Neutrophil (primary cell): ENCODE data around the gene TNPO3.

Source experiments
- H3K27ac ChIP-seq: fragments of 200-600 bp; sonication (generic); 2 replicates; pipeline ENCODE4 v1.5.1; 2016; ENCODE audit warnings: mild to moderate bottlenecking, moderate library complexity
- H3K27me3 ChIP-seq: fragments of 200-600 bp; sonication (generic); 2 replicates; pipeline ENCODE4 v1.6.0; 2016; ENCODE audit warnings: mild to moderate bottlenecking
- H3K36me3 ChIP-seq: fragments of 200-600 bp; sonication (generic); 2 replicates; pipeline ENCODE4 v1.5.1; 2017
- H3K4me1 ChIP-seq, 2 experiments: fragments of 200-600 bp in 1 of 2; sonication (generic) in 1 of 2; 1 replicate in 1 of 2; 2 replicates in 1 of 2; pipeline versions ENCODE4 v1.5.1 to v1.6.1; 2013 to 2016; ENCODE audit warnings: low read depth in 1 of 2, low read length in 1 of 2, mild to moderate bottlenecking in 1 of 2, moderate library complexity in 1 of 2; ENCODE audit not compliant: control insufficient read depth in 1 of 2, insufficient read depth in 1 of 2
- H3K4me3 ChIP-seq, 2 experiments: fragments of 200-600 bp in 1 of 2; sonication (generic) in 1 of 2; 1 replicate in 1 of 2; 2 replicates in 1 of 2; pipeline ENCODE4 v1.5.1; 2013 to 2016; ENCODE audit warnings: low read depth in 1 of 2, low read length in 1 of 2, mild to moderate bottlenecking in 1 of 2, moderate library complexity in 1 of 2
- H3K9me3 ChIP-seq: fragments of 200-600 bp; sonication (generic); 2 replicates; pipeline ENCODE4 v1.5.1; 2016
- TF ChIP-seq, protein P1 (sequence below): fragments of 200-600 bp; sonication (generic); IDR thresholded peaks from 2 replicates; pipeline ENCODE4 v1.5.1; 2016; ENCODE audit warnings: antibody characterized with exemption

Gene TNPO3

DNA sequence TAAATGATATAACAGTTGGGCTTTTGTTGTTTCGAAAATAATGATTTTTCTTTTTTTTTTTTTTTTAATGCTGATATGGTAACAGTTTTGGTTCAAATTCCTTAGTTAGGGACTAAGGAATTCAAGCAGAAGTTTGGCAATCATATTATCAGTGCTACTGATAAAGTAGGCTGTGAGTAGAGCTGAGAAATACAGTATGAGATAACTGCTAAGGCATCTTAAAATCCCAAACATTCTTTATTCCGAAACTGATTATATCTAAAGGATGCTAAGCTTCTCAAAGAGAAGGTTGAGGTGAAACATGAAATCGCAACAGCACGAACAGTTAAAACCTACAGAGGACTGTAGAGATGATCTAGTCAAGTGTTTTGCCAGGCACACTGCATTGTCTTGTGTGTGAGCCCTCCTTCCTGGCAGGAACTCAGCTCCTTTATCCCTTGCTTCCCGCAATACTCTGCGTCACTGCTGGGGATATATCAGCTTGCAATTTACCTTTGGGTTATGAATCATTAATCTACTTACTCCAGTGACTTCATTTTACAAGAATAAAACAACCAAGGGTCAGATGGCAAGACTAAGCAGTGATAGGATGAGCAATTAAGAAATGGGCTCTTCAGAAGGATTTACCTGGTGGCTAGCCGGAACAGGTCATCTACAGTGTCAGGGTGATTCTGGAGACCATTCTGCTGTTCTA, 80.5 kb downstream of the TNPO3 start:
- Histone ChIP-seq H3K27me3 (no peaks in the 10 kb centered on the region), H3K27ac (no peak overlapping the region), H3K9me3 (no peaks in the 10 kb centered on the region), H3K4me3 (no peak overlapping the region), H3K36me3 (peaks cover 97% of the 10 kb centered on the region), H3K4me1 (no peaks in the 10 kb centered on the region)
- TF ChIP-seq, protein P1, sequence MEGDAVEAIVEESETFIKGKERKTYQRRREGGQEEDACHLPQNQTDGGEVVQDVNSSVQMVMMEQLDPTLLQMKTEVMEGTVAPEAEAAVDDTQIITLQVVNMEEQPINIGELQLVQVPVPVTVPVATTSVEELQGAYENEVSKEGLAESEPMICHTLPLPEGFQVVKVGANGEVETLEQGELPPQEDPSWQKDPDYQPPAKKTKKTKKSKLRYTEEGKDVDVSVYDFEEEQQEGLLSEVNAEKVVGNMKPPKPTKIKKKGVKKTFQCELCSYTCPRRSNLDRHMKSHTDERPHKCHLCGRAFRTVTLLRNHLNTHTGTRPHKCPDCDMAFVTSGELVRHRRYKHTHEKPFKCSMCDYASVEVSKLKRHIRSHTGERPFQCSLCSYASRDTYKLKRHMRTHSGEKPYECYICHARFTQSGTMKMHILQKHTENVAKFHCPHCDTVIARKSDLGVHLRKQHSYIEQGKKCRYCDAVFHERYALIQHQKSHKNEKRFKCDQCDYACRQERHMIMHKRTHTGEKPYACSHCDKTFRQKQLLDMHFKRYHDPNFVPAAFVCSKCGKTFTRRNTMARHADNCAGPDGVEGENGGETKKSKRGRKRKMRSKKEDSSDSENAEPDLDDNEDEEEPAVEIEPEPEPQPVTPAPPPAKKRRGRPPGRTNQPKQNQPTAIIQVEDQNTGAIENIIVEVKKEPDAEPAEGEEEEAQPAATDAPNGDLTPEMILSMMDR: no peak

DNA sequence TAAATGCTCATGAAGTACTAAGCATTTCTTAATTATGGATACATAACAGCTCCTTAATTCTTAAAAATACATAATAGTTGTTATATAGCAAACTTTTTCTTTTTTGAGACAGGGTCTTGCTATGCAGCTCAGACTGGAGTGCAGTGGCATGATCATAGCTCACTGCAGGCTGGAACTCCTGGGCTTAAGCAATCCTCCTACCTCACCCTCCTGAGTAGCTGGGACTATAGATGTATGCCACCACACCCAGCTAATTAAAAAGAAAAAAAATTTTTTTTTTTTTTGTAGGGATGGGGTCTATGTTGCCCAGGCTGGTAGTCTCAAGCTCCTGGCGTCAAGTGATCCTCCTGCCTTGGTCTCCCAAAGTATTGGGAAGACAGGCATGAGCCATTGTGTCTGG, 86.3 kb downstream of the TNPO3 start:
- Histone ChIP-seq H3K4me3 (no peak overlapping the region), H3K36me3 (peaks cover 93% of the 10 kb centered on the region), H3K9me3 (no peaks in the 10 kb centered on the region), H3K4me1 (no peaks in the 10 kb centered on the region), H3K27ac (no peak overlapping the region), H3K27me3 (no peaks in the 10 kb centered on the region)
- TF ChIP-seq, protein P1: no peak

DNA sequence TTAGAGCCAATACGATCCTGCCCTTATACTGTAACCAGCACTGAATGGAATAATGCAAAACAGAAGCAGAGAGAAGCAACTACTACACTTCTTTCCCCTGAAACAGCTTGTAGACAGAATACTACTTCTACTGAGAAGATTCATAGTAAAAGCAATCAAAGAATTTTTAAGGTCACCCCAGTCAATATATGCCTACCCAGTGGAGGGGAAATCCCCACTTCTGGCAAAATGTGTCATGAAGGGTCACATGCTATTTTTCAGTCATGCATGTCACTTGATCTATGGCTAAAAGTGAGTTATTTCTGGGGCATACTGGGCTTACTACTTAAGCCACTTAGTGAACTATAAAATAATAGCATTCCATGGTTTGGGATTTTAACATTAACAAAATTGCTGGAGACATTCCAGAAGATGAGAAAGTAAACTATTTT, 91.6 kb downstream of the TNPO3 start:
- no peak overlapping the region for H3K4me3 ChIP-seq
- H3K27me3 ChIP-seq: no peaks in the 10 kb centered on the region
- H3K4me1 ChIP-seq: no peaks in the 10 kb centered on the region
- TF ChIP-seq, protein P1: no peak
- peaks cover 91% of the 10 kb centered on the region for H3K36me3 ChIP-seq
- H3K27ac ChIP-seq: no peak overlapping the region
- H3K9me3 ChIP-seq: no peaks in the 10 kb centered on the region

DNA sequence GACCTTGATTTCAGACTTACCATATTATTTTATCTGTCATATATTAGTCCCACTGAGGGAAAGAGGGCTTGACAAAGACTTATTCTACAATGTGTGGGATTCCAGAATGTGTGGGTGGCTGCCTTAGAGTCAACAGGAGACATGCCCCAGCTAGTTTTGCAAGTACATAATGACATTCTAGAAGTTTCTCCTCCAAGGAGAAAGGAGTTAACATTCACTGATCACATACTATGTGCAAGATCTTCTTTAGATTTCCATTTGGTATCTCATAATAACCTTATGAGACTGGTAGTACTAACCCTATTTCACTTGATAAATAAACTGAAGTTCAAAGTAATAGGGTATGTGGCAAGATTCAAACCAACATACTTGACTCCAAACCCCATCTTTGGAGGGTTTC, 92.0 kb downstream of the TNPO3 start:
- TF ChIP-seq, protein P1: no peak

DNA sequence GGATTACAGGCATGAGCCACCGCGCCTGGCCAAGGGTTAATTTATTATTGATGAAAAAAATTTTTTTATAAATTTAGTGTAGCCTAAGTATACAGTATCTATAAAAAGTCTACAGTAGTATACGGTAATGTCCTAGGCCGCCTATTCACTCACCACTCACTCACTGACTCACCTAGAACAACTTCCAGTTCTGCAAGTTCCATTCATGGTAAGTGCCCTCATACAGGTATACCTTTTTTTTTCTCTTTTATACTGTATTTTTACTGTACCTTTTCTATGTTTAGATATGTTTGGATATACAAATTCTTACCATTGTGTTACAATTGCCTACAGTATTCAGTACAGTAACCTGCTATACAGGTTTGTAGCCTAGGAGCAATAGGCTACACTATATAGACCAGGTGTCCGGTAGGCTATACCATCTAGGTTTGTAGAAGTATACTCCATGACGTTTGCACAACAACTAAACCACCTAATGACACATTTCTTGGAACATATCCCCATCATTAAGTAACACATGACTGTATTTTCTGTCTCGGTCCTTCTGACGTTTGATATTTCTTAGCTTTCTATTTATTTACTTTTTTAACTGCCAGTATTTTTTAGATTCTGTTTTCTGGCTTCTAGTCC, 93.8 kb downstream of the TNPO3 start:
- no peaks in the 10 kb centered on the region for H3K9me3 ChIP-seq
- H3K27ac ChIP-seq: no peak overlapping the region
- H3K4me3 ChIP-seq: no peak overlapping the region
- no peaks in the 10 kb centered on the region for H3K4me1 ChIP-seq
- TF ChIP-seq, protein P1: no peak
- H3K27me3 ChIP-seq: no peaks in the 10 kb centered on the region
- H3K36me3 ChIP-seq: peaks cover 91% of the 10 kb centered on the region

More for the DNA sequence above, 92.0 kb downstream of the TNPO3 start:
- Histone ChIP-seq H3K27me3 (no peaks in the 10 kb centered on the region), H3K27ac (no peak overlapping the region), H3K36me3 (peaks cover 91% of the 10 kb centered on the region), H3K4me3 (no peak overlapping the region), H3K4me1 (no peaks in the 10 kb centered on the region), H3K9me3 (no peaks in the 10 kb centered on the region)
